HG02840 (cell line): ENCODE results near the gene TSKU.
"Not testable (repeated sequence)": the region's sequence is repeated elsewhere in the genome, so short reads cannot be mapped to it uniquely, and the experiment has no call there.

ENCODE experiments used
- ATAC-seq: cut with Tn5 transposase; IDR thresholded peaks from one replicate; pipeline ENCODE4 v1.9.1; 2021; ENCODE audit warnings: mild to moderate bottlenecking, moderate library complexity, moderate number of reproducible peaks; ENCODE audit not compliant: unreplicated experiment, low FRiP score

Gene TSKU, protein sequence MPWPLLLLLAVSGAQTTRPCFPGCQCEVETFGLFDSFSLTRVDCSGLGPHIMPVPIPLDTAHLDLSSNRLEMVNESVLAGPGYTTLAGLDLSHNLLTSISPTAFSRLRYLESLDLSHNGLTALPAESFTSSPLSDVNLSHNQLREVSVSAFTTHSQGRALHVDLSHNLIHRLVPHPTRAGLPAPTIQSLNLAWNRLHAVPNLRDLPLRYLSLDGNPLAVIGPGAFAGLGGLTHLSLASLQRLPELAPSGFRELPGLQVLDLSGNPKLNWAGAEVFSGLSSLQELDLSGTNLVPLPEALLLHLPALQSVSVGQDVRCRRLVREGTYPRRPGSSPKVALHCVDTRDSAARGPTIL

DNA sequence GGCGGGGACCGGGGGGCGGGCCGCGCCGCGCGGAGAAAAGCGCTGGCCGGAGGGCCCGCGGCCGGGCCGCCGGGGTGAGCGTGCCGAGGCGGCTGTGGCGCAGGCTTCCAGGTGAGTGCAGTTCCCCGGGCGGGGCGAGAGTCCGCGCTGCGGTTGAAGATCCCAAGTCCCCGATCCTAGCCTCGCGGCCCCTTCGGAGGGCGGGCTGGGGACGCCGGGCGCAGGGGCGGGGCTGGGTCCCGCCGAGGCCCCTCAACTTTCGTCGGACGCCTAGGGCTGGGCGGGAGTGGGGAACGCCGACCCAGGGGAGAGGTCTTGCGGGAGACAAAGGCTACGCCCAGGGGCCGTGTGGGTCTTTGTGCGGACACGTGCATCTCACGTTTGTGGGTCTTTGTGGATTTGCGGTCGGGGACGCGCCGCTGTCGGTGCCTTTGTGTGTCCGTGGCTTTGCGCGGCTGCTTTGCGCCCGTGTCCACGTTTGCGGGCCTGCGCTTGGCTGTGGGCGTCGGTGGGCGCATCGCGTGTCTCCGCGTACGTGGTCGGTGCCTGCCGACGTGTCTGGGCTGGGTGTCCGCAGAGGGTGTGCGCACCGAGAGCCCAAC lies at the start of gene TSKU:
Gene TSKU (plus strand): TSS at position 63 of the 602 bp plus-strand sequence. CDS start 12,261 bp downstream, outside the sequence.
- no peak for ATAC-seq

DNA sequence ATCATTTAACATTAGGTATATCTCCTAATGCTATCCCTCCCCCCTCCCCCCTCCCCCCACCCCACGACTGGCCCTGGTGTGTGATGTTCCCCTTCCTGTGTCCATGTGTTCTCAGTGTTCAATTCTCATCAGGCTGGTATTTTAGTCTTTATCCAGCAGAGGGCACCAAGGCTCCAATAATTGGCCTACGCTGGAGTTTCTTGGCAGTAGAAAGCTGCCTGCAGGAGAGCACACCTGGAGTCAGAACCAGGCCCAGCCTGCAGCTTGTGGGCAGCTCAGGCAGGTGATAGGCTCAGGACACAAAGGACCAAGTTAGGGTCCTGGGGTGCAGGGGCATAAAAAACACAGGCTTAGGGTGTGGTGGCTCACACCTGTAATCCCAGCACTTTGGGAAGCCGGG lies 49.2 kb upstream of the TSKU start:
- ATAC-seq, result not testable (repeated sequence)

DNA sequence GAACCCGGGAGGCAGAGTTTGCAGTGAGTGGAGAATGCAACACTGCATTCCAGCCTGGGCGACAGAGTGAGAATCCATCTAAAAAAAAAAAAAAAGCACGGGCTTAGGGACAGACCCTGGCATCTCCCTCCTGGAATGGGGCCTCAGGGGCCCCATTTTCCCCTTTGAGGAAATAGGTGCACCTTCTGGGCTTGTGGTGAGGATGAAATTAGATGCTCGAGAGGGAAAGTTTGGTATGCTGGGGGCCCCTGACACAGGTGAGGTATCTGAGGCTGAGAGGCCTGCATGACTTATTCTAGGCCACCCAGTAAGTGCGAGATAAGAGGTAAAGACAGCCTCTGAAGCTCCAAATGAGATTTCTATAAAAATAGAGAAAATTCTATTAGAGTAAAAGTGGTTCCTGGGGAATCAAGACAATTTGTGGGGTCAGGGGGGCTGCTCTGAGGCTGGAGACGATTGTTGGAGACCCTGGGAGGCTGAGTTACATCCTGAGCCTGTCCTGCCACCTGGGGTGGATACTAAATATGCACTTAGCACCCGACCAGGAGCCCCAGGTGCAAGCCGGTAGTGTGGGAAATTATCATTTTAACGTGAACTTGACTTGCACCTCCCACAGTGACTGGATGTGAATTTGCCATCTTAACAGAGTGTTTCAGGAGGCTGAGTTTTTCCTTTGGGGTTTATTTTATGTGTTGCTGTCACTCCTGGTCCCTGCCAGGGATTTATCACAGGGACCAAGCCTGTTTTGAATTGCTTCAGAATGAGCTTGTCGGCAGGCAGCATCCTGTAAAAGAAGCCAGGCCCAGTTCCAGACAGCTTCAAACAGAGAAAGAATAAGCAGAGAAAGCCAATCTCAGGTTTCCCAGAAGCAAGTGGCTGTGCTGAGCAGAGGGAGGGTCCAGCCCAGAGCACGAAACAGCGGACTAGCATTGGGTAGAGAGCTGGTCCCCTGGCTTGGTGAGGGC lies 48.4 kb upstream of the TSKU start:
- no peak for ATAC-seq

DNA sequence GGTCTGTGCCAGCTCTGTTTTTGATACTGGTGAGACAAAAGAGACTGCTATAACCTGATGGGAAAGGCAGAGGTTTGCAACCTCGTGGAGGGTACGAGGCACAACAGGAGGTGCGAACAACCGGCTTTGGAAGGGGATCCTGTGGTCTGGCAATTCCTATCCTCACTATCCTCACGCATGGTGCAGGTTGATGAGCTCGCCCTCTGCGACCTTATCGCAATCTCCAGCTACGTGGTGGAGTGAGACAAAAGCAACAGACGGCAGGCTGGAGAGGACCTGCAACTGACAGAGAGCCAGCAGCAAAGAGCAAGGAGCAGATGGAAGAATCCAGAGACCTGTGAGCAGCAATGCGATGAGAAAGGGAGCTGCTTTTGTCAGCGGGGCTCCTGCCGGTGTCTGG lies 47.3 kb upstream of the TSKU start:
- ATAC-seq, result no peak

DNA sequence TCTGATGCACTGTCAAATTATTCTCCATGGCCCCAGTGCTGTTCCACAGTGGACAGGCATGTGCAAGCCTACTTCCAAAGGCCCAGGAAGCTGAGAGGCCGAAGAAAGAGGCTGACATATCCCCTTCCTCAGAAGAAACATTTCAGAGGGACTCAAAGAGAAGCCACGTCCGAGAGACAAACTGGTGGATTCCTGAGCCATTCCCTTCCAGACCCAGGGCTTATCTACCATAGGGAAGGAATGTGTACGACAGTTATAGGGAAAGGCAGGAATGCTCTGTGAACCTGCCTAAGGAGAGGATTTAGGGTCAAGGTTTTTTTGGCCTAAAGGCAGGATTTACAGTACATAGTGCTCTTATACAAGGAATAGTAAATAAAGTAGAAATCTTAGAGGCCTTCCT lies 46.9 kb upstream of the TSKU start:
- ATAC-seq, result no peak

DNA sequence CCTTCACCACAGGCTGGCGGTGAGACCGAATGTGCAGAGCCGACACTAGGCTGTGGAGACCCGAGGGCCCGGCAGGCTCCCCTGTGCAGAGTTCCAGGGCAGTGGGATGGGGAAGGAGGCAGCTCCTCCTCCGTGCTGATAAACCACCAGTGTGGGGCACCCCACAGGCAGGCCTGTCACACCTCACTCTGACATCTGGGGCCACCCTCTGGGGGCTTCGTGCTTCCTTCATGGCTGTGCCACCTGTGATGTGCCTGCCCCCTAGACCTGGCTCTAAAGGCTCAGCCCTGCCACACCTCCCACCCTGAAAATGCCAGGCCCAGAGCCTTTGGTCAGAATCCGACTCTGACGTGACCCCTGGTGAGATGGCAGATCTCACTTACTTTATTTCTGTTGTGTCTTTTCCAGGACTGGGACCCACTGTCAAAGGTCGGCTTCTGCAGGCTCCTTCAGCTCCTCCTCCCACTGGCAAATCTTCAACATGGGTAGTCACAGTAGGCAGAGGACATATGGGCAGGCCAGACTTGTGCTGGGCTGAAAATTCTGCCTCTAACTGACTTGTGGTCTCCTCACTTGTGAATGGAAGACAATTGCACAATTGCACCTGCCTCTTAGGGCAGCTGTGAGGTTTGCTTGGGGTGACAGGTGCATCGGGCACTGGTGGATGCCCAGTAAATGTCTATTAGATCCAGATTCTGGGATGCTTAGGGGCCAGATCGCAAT lies 46.2 kb upstream of the TSKU start:
- ATAC-seq, result no peak

DNA sequence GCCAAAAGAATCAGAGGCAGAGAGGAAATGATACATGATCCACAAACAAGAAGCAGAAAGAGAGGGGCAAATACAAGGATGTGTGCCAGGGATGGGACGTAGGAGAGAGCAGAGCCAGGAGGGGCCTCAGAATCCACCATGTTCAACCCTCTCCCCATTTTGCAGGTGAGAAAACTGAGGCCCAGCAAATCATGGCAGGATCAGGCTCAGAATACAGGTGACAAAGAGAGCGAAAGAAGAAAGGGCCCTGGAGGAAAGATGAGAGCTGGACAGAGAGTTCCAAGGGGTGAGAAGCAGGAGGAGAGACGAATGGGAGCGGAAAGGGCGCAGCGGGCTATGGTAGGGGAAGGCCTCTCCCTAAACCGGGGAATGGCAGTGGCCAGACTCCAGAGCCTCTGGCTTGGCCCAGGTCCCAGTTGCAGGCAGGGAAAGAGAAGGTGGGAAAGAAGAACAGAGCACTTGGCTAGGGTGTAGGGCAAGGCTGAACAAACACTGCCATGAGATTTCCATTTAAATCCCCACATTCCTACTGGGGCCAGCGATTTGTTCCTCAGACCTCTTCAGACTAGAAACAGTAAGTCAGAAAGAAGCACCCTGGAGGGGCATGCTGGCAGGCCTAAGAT lies 44.4 kb upstream of the TSKU start:
- no peak for ATAC-seq

DNA sequence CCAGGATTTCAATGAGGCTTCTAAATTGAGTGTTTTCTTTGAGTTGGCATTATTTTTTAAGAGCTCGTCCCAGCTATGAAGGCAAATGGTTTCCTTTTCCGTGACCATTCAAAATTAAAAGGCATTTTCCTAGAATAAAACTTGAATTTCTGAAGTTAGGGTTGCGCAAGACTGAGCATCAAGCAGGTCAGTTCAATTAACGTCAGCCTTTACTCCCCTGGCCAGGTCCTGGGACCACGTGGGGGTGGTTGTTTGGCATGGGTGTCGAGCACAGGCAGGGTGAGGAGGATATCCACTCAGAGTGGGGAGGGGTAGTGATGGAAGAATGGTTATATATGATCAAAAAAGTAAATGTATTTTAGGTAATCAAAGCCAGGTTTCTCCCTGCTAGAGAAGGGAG lies 43.4 kb upstream of the TSKU start:
- ATAC-seq, result no peak

DNA sequence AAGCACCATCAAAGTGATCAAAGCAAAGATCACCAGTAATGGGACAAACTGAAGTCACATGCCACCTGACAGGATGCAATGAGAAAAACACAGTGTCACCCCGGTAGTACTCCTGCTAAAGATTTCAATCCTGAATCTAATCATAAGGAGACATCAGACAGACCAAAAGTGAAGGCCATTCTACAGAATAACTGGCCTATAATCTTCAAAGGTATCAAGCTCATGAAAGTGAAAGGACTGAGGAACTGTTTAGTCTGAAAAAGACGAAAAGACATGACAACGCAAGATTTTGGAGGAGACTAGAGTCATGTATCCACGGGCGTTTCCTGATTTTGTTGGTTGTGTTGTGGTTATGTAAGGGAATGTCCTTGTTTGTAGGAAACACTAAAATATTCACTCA lies 42.4 kb upstream of the TSKU start:
- no peak for ATAC-seq

DNA sequence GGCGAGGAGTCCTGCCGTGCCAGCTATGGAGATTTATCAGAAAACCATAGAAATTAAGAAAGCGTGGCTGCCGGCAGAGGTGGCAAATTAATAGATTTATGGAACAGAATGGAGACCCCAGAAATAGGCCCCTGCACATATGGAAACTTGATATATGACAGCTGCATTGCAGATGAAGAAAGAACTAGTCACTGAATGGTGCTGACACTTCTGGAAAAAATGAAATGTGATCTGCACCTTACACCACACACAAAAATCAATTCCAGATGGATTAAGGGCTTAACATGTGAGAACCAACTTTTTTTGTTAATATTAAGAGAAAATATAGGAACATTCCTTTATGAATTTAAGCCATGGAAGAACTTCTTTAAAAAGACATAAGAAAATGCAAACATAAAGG lies 40.3 kb upstream of the TSKU start:
- no peak for ATAC-seq

DNA sequence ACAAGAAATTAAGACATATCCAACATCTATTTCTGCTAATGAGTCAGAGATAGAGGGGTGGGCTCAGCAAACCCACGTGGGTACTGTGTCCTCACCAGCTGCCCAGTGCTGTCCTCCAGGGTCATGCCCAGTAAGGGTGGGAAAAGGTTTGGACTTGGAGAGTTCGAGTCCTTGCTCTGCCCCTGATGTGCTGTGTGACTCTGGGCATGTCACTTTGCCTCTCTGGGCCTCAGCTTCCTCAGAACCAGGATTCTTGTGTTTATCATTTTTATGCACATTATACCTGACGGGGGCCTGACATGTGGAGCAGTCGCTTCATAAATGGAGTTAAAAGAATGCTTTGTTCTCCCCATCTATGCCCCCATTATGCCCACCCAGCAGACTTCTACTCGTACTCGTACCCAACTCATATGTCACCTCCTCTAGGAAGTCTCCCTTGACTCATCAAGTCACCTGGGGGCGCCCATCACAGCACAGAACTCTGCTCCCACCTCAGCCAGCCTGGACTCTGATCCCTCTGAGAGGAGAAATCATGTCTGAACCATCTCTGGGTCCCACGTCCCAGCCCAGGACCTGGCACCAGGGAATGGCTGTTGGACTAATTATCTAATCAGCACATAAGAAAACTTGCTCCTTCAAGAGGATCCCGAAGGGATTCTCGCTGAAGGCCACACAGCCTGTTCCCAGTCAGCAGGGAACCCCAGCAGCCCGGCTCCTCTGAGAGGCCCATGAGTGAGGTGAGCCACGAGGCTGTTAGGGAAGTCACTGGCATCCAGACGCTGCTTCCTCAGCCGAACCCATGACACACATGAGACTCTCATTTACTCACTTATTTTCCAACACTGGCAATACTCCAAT lies 38.7 kb upstream of the TSKU start:
- no peak for ATAC-seq

DNA sequence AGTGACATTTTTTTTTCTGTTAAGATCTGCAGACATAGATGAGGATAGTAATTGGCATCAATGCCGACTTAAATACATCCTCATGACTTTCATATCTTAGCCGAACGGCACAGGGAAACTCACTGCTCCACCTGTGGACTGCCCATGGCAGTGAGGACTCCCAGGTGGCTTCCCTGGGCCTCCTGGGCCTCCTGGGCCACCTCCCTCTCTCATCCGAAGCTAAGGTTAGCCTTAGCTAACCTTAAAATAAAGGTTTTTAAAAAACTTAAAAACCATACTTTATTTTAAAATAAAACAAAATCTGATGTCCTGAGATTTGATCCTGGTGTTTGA lies 38.1 kb upstream of the TSKU start:
- no peak for ATAC-seq

DNA sequence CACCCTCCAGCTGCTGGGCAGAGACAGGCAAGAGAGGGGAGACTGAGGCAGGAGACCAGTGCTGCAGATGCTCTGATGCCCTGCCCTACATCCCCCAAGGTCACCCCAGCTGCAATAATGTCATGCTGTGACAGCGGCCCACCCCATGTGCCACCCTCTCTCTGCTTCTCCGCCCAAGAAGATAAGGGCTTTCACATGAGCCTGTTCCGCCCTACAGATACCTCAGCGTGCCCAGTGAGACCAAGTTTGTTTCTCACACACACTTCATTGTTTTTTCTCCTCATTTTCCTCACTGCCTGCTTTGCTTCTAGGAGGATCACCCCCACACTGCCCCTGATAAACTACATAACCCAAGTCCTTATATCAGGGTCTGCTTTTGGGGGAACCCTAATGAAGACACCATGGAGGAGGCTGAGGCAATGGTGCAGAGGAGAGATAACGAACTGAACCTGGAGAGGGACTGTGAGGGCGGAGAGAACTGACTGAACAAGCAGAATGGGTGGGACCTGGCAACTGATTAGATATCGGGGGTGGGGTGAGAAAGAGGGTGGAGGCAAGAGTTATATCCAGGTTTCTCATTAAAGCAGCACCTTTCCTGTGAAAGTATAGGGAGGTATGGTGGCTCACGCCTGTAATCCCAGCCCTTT lies 37.5 kb upstream of the TSKU start:
- no peak for ATAC-seq

DNA sequence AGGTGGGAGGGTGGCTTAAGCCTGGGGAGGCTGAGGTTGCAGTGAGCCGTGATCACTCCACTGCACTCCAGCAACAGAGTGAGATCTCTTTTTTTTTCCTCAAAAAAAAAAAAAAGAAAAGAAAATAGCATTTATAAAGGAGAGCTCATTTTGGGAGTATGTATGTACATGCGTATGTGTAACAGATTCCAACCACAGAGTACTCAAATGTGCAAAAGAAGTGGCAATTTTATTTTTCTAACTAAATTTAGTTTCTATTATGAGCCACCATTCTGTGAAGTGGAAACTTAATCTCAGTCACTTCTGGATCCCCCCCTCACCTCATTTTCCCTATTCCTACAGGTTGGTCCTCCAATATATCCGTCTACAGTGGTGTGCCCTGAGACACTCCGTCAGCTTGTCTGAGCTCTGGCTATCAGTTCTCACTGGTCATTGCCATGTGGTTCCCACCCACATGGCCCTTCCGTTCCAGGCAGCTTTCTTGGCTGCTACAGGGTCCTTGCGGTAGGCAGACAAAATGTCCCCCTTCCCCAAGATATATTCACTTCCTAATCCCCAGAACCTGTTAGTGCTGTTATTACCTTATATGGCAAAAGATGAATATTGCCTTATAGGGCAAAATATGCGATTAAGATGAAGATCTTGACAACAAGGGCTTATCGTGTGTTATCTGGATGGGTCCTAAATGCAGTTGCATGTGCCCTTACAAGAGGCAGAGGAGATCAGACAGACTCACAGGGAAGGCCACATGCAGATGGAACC lies 35.8 kb upstream of the TSKU start:
- ATAC-seq, result no peak

DNA sequence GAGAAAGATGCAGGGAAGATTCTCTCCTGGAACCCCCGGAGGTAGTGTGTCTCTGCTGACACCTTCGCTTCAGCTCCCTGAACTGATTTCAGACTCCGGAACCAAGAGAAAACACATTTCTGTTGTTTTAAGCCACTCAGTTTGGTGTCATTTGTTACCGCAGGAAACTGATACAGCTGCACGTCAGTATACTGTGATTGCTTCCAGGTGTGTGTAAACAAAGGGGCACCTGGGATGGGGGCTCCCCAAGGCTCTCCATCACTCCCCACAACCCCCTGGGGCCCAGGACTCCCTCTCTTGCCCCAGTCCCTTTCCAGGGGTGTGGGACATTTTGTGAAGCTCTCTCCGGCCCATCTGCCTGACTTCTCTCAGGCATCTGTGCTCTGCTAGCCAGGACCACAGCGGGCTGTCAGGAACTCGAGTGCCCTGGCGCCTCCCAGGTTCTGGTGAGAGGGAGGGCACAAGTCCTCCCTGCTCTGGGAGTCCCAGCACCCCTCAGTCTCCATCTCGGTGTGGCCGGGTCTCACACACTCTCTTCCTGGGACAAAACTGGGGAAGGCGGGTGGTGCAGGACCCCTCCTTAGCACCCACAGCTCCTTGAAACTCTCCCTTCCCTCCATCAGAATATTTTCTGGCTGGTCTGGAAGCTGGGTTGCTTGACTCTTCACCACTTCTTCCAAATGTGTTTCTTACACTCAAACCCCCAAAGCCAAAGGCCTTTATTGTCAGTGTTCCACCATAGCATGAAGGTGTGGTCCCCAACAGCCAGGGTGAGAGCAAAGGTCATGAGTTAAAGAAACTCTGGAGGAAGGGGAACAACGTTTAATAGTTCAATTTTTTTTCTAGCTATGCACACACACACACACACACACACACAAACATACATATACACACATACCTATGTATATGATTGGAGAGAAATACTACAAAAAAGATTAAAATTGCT lies 35.0 kb upstream of the TSKU start:
- ATAC-seq, result no peak

DNA sequence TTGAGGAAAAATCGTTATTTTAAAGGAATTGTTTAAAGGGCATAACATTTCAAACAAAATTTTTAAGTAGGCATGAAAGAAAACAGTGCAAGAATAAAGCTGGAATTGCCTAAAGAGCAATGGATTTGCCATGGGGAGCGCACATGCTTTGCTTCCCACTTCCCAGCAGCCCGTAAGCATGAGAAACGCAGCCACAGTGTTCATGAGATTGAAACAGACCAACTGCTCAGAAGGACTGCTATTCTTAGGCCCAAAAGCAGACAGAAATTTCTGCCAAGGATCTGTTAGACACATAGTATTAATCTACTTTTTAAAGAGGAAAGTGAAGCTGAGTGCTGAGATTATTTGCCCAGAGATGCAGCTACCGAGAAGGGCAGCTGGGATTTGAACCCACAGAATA lies 34.2 kb upstream of the TSKU start:
- ATAC-seq, result no peak

DNA sequence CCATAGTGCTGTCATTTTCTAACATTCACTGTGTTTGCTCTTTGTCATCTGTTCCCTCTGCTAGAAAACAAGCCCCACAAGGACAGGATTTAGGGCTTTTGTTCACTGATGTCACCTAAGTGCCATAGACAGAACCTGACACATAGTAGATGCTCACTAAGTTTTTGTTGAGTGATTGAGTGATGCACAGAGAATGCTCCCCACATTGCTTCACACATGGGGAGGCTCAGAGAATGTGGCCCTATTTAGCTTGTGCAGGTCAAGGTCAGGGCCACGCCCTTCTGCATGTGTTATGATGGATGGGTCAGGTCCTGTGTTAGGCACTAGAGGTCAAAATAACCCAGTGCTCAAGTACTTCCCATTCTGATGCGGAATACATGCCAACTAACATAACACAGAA lies 33.1 kb upstream of the TSKU start:
- ATAC-seq, result no peak
